Endothelial cell of umbilical vein (primary cell): ENCODE results near the gene AUTS2.

ENCODE experiments used
- CTCF ChIP-seq, 2 donors: IDR thresholded peaks; 1 replicate in 1 of 2; 2 replicates in 1 of 2; pipeline ENCODE4 v1.5.1; 2011; ENCODE audit warnings: low read length in 2 of 2, mild to moderate bottlenecking in 2 of 2, moderate library complexity in 2 of 2, control low read depth in 1 of 2, inconsistent platforms in 1 of 2, low read depth in 1 of 2; ENCODE audit not compliant: insufficient read depth in 1 of 2; ENCODE audit errors: extremely low read depth in 1 of 2
- FOS ChIP-seq: IDR thresholded peaks from 2 replicates; pipeline ENCODE4 v1.6.1; 2011; ENCODE audit warnings: mild to moderate bottlenecking, low read length, moderate library complexity, borderline replicate concordance; ENCODE audit not compliant: insufficient read depth
- MAX ChIP-seq: IDR thresholded peaks from 2 replicates; pipeline ENCODE4 v1.6.1; 2011; ENCODE audit not compliant: insufficient read depth, insufficient read length
- MYC ChIP-seq: IDR thresholded peaks from one replicate; pipeline ENCODE4 v1.6.1; 2011; ENCODE audit warnings: mild to moderate bottlenecking, low read depth, low read length
- POLR2AphosphoS5 ChIP-seq: IDR thresholded peaks from 2 replicates; pipeline ENCODE4 v1.6.1; 2012; ENCODE audit warnings: low read depth, mild to moderate bottlenecking, control low read depth, low read length, moderate library complexity; ENCODE audit not compliant: insufficient read depth

- TF ChIP-seq CTCF (IDR thresholded peaks at IDR 0.05; ENCODE audit: extremely low read depth in 1 of 2, insufficient read depth in 1 of 2, low read depth in 1 of 2, low read length in 2 of 2) = no peak
- no peak for TF ChIP-seq FOS
- TF ChIP-seq POLR2AphosphoS5 = no peak
- TF ChIP-seq MAX = no peak
- no peak for TF ChIP-seq MYC
Measured at GRCh38 chr7:69615685-69616084, 17.4 kb downstream of the AUTS2 start.
